ENCODE results near the gene THADA. TPM values are rescaled to one million over a fixed set of nuclear protein-coding genes. Genes with fewer than 3 reads are reported as not detected.
A peak's percentile ranks its signal among the peaks of the same experiment; 100 is the strongest.

The THADA gene
- total RNA-seq, 2 donors from 2014 or later = 14.5 to 16.1 TPM

DNA sequence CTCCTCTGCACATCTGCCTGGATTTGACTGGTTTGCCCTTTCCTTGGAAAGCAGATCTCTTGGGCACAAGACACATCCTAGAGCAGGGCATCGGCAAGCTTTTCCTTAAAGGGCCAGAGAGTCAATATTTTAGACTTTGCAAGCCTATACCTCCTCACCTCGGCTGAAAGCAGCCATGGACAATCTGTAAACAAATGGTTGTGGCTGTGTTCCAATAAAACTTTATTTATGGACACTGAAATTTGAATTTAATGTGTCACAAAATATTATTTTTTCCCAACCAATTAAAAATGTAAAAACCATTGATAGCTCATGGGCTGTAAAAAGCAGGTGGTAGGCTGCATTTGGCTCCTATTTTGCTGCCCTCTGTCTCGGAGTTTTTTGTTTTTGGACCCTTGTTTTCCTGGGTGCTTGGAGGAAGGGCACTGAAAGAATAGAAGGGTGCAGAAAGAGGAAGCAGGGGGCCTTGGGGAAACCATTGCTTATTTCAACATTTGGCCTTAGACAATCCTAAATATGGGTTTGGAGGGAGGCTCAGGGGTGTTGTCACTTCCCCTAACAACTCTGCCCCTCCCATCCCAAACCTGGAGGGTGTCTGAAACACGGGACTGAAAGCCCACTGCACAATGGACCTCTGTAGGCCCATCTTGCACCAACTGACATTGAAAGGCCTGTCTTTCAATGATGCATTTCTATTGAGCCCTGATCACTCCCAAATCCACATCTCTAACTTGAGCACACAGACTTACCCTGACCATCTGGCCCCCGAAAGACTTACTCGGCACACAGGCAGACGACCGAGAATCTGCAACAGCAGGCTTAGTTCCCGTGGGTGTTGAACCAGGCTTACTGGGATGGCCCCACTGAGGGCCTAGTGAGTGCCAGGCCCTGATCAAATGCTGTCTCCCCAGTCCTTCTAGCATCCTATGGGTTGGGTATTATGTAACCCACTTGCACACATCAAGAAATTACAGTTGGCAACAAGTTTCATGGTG, 362.3 kb downstream of the THADA start:
- Histone ChIP-seq H3K4me3 (no peak overlapping the region), H3K9me3 (no peaks in the 10 kb centered on the region), H3K27me3 (no peaks in the 10 kb centered on the region), H3K27ac (no peak overlapping the region), H3K4me1 (peaks cover 0 to 17% of the 10 kb centered on the region in 2 donors), H3K36me3 (no peaks in the 10 kb centered on the region)
- DNase-seq (ENCODE audit: low spot score) = no peak
- TF ChIP-seq, protein P1, sequence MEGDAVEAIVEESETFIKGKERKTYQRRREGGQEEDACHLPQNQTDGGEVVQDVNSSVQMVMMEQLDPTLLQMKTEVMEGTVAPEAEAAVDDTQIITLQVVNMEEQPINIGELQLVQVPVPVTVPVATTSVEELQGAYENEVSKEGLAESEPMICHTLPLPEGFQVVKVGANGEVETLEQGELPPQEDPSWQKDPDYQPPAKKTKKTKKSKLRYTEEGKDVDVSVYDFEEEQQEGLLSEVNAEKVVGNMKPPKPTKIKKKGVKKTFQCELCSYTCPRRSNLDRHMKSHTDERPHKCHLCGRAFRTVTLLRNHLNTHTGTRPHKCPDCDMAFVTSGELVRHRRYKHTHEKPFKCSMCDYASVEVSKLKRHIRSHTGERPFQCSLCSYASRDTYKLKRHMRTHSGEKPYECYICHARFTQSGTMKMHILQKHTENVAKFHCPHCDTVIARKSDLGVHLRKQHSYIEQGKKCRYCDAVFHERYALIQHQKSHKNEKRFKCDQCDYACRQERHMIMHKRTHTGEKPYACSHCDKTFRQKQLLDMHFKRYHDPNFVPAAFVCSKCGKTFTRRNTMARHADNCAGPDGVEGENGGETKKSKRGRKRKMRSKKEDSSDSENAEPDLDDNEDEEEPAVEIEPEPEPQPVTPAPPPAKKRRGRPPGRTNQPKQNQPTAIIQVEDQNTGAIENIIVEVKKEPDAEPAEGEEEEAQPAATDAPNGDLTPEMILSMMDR (IDR thresholded peaks at IDR 0.05) = no peak

DNA sequence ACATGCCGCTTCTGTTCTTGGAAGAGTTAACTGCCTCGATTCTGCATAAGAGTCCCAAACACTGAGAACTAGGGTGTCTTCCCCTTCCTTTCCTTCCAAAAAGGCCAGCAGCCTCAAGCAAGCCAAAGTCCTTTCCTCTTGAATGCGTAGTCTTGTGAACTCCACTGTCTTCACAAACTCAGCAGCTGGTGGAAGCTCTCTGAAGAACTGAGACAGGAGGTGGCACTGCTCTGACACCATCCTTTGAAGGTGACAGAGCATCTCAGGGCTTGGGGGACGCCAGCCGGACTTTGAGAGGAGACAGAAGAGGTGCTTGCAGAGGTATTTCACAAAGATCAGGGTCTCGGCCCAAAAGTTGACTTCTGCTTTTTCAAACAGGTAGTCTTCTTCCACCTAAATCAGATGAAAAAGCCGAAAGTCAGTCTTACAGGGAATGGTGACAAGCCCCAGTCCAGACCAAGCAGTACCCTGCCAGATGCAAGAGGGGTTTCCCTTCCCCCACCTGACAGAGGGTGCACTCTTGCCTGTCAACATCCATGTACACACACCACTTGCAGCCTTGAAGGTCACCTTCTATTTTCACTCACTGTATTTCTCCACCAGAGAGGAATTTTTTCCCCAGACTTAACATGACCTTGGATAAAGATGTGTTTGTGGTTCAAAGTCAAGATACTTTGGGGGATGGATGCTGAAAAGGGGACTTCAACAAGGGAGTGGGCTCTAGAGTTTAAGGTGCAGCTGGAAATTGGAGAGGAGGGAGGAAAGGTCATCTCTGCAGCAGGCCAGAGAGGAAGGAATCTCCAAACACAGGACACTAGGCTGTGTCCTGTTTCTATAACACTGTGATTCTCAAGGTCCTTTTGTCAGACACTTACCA, 364.6 kb downstream of the THADA start:
- Histone ChIP-seq H3K27ac (no peak overlapping the region), H3K4me3 (no peak overlapping the region), H3K9me3 (no peaks in the 10 kb centered on the region), H3K27me3 (no peaks in the 10 kb centered on the region), H3K36me3 (no peaks in the 10 kb centered on the region), H3K4me1 (peaks cover 0 to 29% of the 10 kb centered on the region in 2 donors)
- TF ChIP-seq, protein P1 (IDR thresholded peaks at IDR 0.05) = no peak
- no peak for DNase-seq (ENCODE audit: low spot score)

DNA sequence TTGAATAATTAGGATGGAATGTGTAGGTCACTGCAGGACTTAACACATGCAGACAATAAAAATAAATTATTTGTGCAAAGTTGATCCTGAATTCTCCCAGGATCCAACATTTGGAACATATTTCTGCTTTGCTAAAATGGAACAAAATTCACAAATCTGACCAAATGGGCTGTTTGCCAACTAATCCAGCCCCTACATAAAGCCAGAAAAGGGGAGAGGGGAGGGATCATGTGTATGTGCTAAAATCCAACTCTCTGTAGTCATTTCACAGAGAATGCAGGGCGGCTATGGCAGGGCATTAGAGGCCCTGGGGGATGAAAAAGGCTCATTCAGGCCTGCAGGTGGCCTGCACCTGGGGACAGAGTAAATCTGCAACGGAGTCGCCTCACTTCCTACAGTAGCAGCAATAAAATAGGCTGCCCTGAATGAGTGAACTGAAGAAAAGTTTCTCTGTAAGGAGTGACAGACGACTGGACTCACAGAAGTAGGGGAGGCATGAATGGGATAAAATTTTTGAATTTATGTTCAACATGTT, 365.4 kb downstream of the THADA start:
- H3K27ac ChIP-seq = no peak overlapping the region
- no peak for DNase-seq (ENCODE audit: low spot score)
- no peak overlapping the region for H3K4me3 ChIP-seq
- H3K36me3 ChIP-seq = peaks cover 3% of the 10 kb centered on the region
- H3K4me1 ChIP-seq = peaks cover 0 to 29% of the 10 kb centered on the region in 2 donors
- TF ChIP-seq, protein P1 (IDR thresholded peaks at IDR 0.05) = no peak
- H3K9me3 ChIP-seq = no peaks in the 10 kb centered on the region
- no peaks in the 10 kb centered on the region for H3K27me3 ChIP-seq

DNA sequence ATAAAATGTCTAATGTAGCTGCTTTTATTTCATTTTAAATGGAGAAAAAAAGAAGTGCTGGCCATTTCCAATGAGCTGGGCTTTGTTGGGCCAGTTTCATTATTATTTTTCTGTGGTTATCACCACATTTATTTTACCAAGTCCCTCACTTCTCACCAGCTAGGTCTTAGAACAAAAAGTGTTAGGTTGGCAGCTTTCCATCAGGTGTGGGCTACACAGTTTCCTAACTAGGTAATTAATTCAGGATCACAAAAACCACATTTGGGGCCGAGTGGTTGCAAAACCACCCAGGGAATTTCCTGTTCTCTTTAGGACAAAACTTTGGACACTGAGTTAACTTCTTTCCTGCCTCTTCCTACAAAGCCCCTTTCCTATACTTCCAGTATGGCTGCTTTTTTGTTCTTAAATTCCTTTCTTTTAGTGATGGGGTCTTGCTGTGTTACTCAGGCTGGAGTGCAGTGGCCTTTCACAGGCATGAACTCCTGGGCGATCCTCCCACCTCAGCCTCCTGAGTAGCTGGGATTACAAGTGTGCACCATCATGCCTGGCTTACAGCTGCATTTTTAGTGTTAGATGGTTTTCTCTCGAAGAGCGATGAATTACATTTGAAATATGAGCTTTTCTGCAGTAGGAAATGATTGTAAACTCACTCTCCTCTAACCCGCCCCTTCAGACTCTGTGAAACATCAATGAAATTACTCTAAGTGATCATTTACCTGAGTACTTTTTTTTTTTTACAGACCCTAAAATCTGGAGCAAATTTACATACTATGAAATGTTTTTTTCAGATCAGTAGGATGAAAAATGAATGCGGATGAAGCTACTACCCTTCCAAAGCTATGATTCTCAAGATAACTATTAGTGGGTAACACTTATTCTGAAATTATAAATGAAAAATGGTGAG, 366.8 kb downstream of the THADA start:
- DNase-seq (ENCODE audit: low spot score) = no peak
- Histone ChIP-seq H3K4me1 (peaks cover 0 to 29% of the 10 kb centered on the region in 2 donors), H3K27me3 (no peaks in the 10 kb centered on the region), H3K27ac (peak overlapping the region; percentile 99 to 100), H3K9me3 (no peaks in the 10 kb centered on the region), H3K36me3 (peaks cover 15% of the 10 kb centered on the region), H3K4me3 (no peak overlapping the region)
- TF ChIP-seq, protein P1 (IDR thresholded peaks at IDR 0.05) = no peak

DNA sequence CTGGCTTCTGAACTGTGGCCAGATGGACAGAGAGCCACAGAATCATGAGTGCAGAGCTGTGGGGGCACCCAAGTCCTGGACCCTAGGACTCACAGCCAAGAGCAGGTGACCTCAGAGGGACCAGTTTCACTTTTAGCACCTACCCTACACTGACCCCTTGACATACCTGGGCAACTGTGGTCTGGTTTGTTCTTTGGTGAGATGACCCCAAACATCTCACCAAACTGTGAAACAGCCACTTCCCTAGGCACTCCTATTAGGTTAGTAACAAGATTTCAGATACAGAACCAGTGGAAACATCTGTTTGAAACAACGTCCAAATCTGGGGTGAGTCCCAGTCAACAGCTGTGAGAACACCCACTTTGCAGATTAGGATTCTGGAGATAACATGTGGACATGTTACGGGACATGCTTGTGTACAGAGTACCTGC, 367.5 kb downstream of the THADA start:
- no peak for DNase-seq (ENCODE audit: low spot score)
- Histone ChIP-seq H3K36me3 (peaks cover 21% of the 10 kb centered on the region), H3K27ac (peak overlapping the region; percentile 99 to 100), H3K4me1 (peaks cover 0 to 33% of the 10 kb centered on the region in 2 donors), H3K27me3 (no peaks in the 10 kb centered on the region), H3K9me3 (no peaks in the 10 kb centered on the region), H3K4me3 (no peak overlapping the region)
- TF ChIP-seq, protein P1 (IDR thresholded peaks at IDR 0.05) = no peak

Measured in right atrium auricular region (tissue), 2 donors.